HEK293 (cell line): ENCODE results near the gene PJVK.

ENCODE experiments used
- CTCF ChIA-PET: fragments of 350-600 bp; formaldehyde crosslinking; extraction: SDS; loops from one replicate; lab custom pipeline; 2021; ENCODE audit warnings: antibody characterized with exemption; lab: Yijun Ruan, JAX
- POLR2A ChIA-PET: fragments of 300-600 bp; formaldehyde crosslinking; extraction: SDS; loops from one replicate; lab custom pipeline; 2020; ENCODE audit warnings: antibody characterized with exemption, inconsistent platforms; lab: Yijun Ruan, JAX
- H3K27ac ChIP-seq: fragments of 200-500 bp; sonication (Bioruptor generic); 2 replicates; pipeline ENCODE4 v1.5.1; 2014; ENCODE audit warnings: low read depth, low read length, control low read depth, inconsistent platforms; ENCODE audit errors: extremely low read depth
- H3K36me3 ChIP-seq, 2 experiments: fragments of 200-500 bp in 1 of 2; sonication (Bioruptor generic) in 1 of 2; 1 replicate in 1 of 2; 2 replicates in 1 of 2; pipeline ENCODE4 v1.5.1; 2014 to 2017; ENCODE audit warnings: inconsistent platforms in 2 of 2, low read length in 2 of 2; ENCODE audit not compliant: control insufficient read depth in 2 of 2, insufficient read depth in 1 of 2
- H3K4me1 ChIP-seq: fragments of 200-500 bp; sonication (Bioruptor generic); 2 replicates; pipeline ENCODE4 v1.5.1; 2014; ENCODE audit warnings: mild to moderate bottlenecking, low read length, inconsistent platforms; ENCODE audit not compliant: control insufficient read depth, insufficient read depth
- H3K4me3 ChIP-seq: 2 replicates; pipeline ENCODE4 v1.5.1; 2011; ENCODE audit warnings: low read depth, mild to moderate bottlenecking, control low read depth, low read length, moderate library complexity
- H3K9me3 ChIP-seq: fragments of 200-500 bp; sonication (Bioruptor generic); 2 replicates; pipeline ENCODE4 v1.5.1; 2014; ENCODE audit warnings: low read depth, low read length, inconsistent platforms; ENCODE audit not compliant: control insufficient read depth, insufficient read depth
- HOXD13 ChIP-seq: sonication (generic); formaldehyde crosslinking; IDR thresholded peaks from 2 replicates; pipeline ENCODE4 v1.8.0; 2022; ENCODE audit warnings: missing genetic modification reagents, borderline replicate concordance
- KLF10 ChIP-seq: fragments of 450-650 bp; IDR thresholded peaks from 2 replicates; pipeline ENCODE4 v1.5.1; 2018; ENCODE audit warnings: missing biosample characterization, mild to moderate bottlenecking, missing genetic modification characterization
- MEIS1 ChIP-seq: sonication (generic); formaldehyde crosslinking; IDR thresholded peaks from 2 replicates; pipeline ENCODE4 v1.8.1; 2022; ENCODE audit warnings: missing genetic modification reagents, mild to moderate bottlenecking, borderline replicate concordance
- MZF1 ChIP-seq: fragments of 450-650 bp; formaldehyde crosslinking; IDR thresholded peaks from 2 replicates; pipeline ENCODE4 v1.5.1; 2017; ENCODE audit warnings: missing biosample characterization, missing genetic modification characterization, borderline replicate concordance
- REPIN1 ChIP-seq: fragments of 450-650 bp; formaldehyde crosslinking; IDR thresholded peaks from 2 replicates; pipeline ENCODE4 v1.5.1; 2017; ENCODE audit warnings: missing biosample characterization, missing genetic modification characterization, low read depth
- SALL2 ChIP-seq: fragments of 450-650 bp; formaldehyde crosslinking; IDR thresholded peaks from 2 replicates; pipeline ENCODE4 v1.5.0; 2017; ENCODE audit warnings: missing biosample characterization, mild to moderate bottlenecking, missing genetic modification characterization, borderline replicate concordance
- SP3 ChIP-seq: fragments of 450-650 bp; formaldehyde crosslinking; IDR thresholded peaks from 2 replicates; pipeline ENCODE4 v1.5.1; 2016; ENCODE audit warnings: missing biosample characterization, missing genetic modification characterization
- WT1 ChIP-seq: fragments of 450-650 bp; formaldehyde crosslinking; IDR thresholded peaks from 2 replicates; pipeline ENCODE4 v1.5.1; 2016; ENCODE audit warnings: missing biosample characterization, missing genetic modification characterization
- ZBTB17 ChIP-seq: fragments of 450-650 bp; formaldehyde crosslinking; IDR thresholded peaks from 2 replicates; pipeline ENCODE4 v1.5.1; 2016; ENCODE audit warnings: missing biosample characterization, missing genetic modification characterization
- ZNF114 ChIP-seq: fragments of 450-650 bp; formaldehyde crosslinking; IDR thresholded peaks from 2 replicates; pipeline ENCODE4 v1.5.0; 2017; ENCODE audit warnings: missing biosample characterization, missing genetic modification characterization
- ZNF132 ChIP-seq: fragments of 450-650 bp; formaldehyde crosslinking; IDR thresholded peaks from 2 replicates; pipeline ENCODE4 v1.5.1; 2017; ENCODE audit warnings: missing biosample characterization, missing genetic modification characterization, borderline replicate concordance
- ZNF19 ChIP-seq: fragments of 450-650 bp; formaldehyde crosslinking; IDR thresholded peaks from 2 replicates; pipeline ENCODE4; 2016; ENCODE audit warnings: missing biosample characterization, missing genetic modification characterization, low read depth
- ZNF214 ChIP-seq: fragments of 450-650 bp; formaldehyde crosslinking; IDR thresholded peaks from 2 replicates; pipeline ENCODE4 v1.5.1; 2017; ENCODE audit warnings: missing biosample characterization, mild to moderate bottlenecking, missing genetic modification characterization, borderline replicate concordance
- ZNF223 ChIP-seq: fragments of 450-650 bp; formaldehyde crosslinking; IDR thresholded peaks from 2 replicates; pipeline ENCODE4 v1.5.1; 2016; ENCODE audit warnings: missing biosample characterization, missing genetic modification characterization
- ZNF24 ChIP-seq: fragments of 450-650 bp; formaldehyde crosslinking; IDR thresholded peaks from 2 replicates; pipeline ENCODE4 v1.5.1; 2016; ENCODE audit warnings: missing biosample characterization, missing genetic modification characterization
- ZNF37A ChIP-seq: fragments of 450-650 bp; IDR thresholded peaks from 2 replicates; pipeline ENCODE4 v1.5.1; 2018; ENCODE audit warnings: missing biosample characterization, missing genetic modification characterization
- ZNF394 ChIP-seq: fragments of 450-650 bp; formaldehyde crosslinking; IDR thresholded peaks from 2 replicates; pipeline ENCODE4 v1.5.1; 2016; ENCODE audit warnings: missing biosample characterization, missing genetic modification characterization, mild to moderate bottlenecking, moderate library complexity, borderline replicate concordance
- ZNF48 ChIP-seq: fragments of 450-650 bp; formaldehyde crosslinking; IDR thresholded peaks from 2 replicates; pipeline ENCODE4 v1.5.1; 2016; ENCODE audit warnings: missing biosample characterization, missing genetic modification characterization
- ZNF560 ChIP-seq: fragments of 450-650 bp; formaldehyde crosslinking; IDR thresholded peaks from 2 replicates; pipeline ENCODE4 v1.5.1; 2017; ENCODE audit warnings: missing biosample characterization, missing genetic modification characterization, borderline replicate concordance
- ZNF768 ChIP-seq: fragments of 450-650 bp; formaldehyde crosslinking; IDR thresholded peaks from 2 replicates; pipeline ENCODE4 v1.5.1; 2018; ENCODE audit warnings: missing biosample characterization, mild to moderate bottlenecking, missing genetic modification characterization
- ZNF791 ChIP-seq: fragments of 450-650 bp; formaldehyde crosslinking; IDR thresholded peaks from 2 replicates; pipeline ENCODE4 v1.5.1; 2016; ENCODE audit warnings: missing biosample characterization, missing genetic modification characterization
- ZSCAN23 ChIP-seq: fragments of 450-650 bp; formaldehyde crosslinking; IDR thresholded peaks from 2 replicates; pipeline ENCODE4 v1.5.1; 2016; ENCODE audit warnings: missing biosample characterization, missing genetic modification characterization
- TF ChIP-seq, protein P1 (sequence below): fragments of 450-650 bp; formaldehyde crosslinking; IDR thresholded peaks from 2 replicates; pipeline ENCODE4; 2016; ENCODE audit warnings: missing biosample characterization, missing genetic modification characterization
- TF ChIP-seq, protein P2 (sequence below): fragments of 450-650 bp; formaldehyde crosslinking; IDR thresholded peaks from 2 replicates; pipeline ENCODE4 v1.5.1; 2016; ENCODE audit warnings: missing biosample characterization, missing genetic modification characterization
- TF ChIP-seq, protein P3 (sequence below): fragments of 450-650 bp; formaldehyde crosslinking; IDR thresholded peaks from 2 replicates; pipeline ENCODE4 v1.5.1; 2016; ENCODE audit warnings: missing biosample characterization, missing genetic modification characterization
- TF ChIP-seq, protein P4 (sequence below): fragments of 450-650 bp; formaldehyde crosslinking; IDR thresholded peaks from 2 replicates; pipeline ENCODE4 v1.5.1; 2017; ENCODE audit warnings: missing biosample characterization, missing genetic modification characterization
- TF ChIP-seq, protein P5 (sequence below): fragments of 450-650 bp; formaldehyde crosslinking; IDR thresholded peaks from 2 replicates; pipeline ENCODE4 v1.5.1; 2016; ENCODE audit warnings: missing biosample characterization, missing genetic modification characterization
- TF ChIP-seq, protein P6 (sequence below): fragments of 450-650 bp; formaldehyde crosslinking; IDR thresholded peaks from 2 replicates; pipeline ENCODE4 v1.5.1; 2016; ENCODE audit warnings: missing biosample characterization, missing genetic modification characterization
- TF ChIP-seq, protein P7 (sequence below): fragments of 450-650 bp; formaldehyde crosslinking; IDR thresholded peaks from 2 replicates; pipeline ENCODE4 v1.5.1; 2016; ENCODE audit warnings: missing biosample characterization, missing genetic modification characterization

PJVK gene

DNA sequence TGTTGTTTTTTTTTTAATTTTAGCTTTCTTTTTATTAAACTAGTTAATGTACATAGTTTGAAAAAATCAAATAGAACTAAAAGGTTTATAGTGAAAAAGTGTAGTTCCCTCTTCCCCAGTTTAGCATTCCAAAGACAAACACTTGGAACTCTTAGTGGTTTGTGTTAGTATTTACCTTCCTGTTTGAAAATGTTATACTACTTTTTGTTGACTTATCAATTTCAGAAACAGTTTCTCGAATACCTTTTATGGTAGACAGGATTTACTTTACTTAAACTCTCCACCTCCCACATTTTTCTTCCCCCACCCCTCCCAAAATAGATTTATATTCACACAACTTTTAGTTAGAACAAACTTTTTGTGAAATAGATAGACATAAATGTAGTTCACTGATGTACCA lies 55.8 kb downstream of the PJVK start:
- H3K36me3 ChIP-seq = peaks cover 26 to 48% of the 10 kb centered on the region in 2 experiments
- TF ChIP-seq ZNF48 (tag by site-specific recombination) (no peak), KLF10 (tag by site-specific recombination) (no peak), SP3 (tag by site-specific recombination) (no peak), ZNF768 (tag by site-specific recombination) (no peak), ZNF791 (tag by site-specific recombination) (no peak), ZNF214 (tag by site-specific recombination) (no peak), ZNF37A (tag by site-specific recombination) (no peak), WT1 (tag by site-specific recombination) (no peak), ZNF394 (tag by site-specific recombination) (no peak), MEIS1 (no peak), ZNF114 (no peak)
- TF ChIP-seq, protein P1, sequence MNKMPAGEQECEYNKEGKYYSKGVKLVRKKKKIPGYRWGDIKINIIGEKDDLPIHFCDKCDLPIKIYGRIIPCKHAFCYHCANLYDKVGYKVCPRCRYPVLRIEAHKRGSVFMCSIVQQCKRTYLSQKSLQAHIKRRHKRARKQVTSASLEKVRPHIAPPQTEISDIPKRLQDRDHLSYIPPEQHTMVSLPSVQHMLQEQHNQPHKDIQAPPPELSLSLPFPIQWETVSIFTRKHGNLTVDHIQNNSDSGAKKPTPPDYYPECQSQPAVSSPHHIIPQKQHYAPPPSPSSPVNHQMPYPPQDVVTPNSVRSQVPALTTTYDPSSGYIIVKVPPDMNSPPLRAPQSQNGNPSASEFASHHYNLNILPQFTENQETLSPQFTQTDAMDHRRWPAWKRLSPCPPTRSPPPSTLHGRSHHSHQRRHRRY (tag by site-specific recombination) = no peak
- TF ChIP-seq, protein P2, sequence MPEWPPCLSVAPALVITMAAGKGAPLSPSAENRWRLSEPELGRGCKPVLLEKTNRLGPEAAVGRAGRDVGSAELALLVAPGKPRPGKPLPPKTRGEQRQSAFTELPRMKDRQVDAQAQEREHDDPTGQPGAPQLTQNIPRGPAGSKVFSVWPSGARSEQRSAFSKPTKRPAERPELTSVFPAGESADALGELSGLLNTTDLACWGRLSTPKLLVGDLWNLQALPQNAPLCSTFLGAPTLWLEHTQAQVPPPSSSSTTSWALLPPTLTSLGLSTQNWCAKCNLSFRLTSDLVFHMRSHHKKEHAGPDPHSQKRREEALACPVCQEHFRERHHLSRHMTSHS (tag by site-specific recombination) = no peak
- TF ChIP-seq, all 188 proteins: peak for 0
- no peak overlapping the region for H3K4me3 ChIP-seq
- CTCF ChIA-PET = interaction anchor here (1.5 kb wide), 1 partner anchor 16 kb away, joined by 6 read pairs; no protein-coding TSS in a partner anchor
- no peaks in the 10 kb centered on the region for H3K4me1 ChIP-seq
- no peak overlapping the region for H3K27ac ChIP-seq
- no peaks in the 10 kb centered on the region for H3K9me3 ChIP-seq
- POLR2A ChIA-PET = no interaction called here

DNA sequence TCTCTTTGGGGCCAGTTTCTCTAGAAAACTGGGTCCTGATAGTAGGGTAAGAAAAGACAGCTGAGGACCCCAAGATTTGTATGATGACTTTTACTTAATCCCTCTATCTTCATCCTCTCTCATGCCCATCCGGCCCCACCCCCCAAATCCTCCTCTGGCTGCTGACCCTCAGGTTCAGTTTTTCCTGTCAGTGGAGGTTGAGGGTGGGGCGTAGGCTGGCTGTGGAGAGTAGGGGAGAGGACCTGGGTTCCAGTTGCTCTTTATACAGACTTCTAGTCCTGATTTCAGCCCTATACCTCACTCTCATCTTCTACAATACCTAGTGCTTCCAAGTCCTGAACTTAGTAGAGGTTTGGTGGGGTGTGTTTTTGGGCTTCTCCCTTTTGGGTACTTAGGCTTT lies 57.5 kb downstream of the PJVK start:
- TF ChIP-seq ZNF223 (tag by site-specific recombination) (no peak), ZNF132 (no peak), SALL2 (tag by site-specific recombination) (no peak), ZNF19 (tag by site-specific recombination) (no peak), MZF1 (tag by site-specific recombination) (no peak), ZSCAN23 (tag by site-specific recombination) (no peak), ZNF560 (tag by site-specific recombination) (no peak), HOXD13 (CRISPR knock-in tag) (no peak), REPIN1 (tag by site-specific recombination) (no peak), ZNF24 (no peak), ZBTB17 (tag by site-specific recombination) (no peak)
- TF ChIP-seq, protein P3, sequence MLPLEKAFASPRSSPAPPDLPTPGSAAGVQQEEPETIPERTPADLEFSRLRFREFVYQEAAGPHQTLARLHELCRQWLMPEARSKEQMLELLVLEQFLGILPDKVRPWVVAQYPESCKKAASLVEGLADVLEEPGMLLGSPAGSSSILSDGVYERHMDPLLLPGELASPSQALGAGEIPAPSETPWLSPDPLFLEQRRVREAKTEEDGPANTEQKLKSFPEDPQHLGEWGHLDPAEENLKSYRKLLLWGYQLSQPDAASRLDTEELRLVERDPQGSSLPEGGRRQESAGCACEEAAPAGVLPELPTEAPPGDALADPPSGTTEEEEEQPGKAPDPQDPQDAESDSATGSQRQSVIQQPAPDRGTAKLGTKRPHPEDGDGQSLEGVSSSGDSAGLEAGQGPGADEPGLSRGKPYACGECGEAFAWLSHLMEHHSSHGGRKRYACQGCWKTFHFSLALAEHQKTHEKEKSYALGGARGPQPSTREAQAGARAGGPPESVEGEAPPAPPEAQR (tag by site-specific recombination) = no peak
- TF ChIP-seq, protein P4, sequence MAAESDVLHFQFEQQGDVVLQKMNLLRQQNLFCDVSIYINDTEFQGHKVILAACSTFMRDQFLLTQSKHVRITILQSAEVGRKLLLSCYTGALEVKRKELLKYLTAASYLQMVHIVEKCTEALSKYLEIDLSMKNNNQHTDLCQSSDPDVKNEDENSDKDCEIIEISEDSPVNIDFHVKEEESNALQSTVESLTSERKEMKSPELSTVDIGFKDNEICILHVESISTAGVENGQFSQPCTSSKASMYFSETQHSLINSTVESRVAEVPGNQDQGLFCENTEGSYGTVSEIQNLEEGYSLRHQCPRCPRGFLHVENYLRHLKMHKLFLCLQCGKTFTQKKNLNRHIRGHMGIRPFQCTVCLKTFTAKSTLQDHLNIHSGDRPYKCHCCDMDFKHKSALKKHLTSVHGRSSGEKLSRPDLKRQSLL (tag by site-specific recombination) = no peak
- TF ChIP-seq, protein P5, sequence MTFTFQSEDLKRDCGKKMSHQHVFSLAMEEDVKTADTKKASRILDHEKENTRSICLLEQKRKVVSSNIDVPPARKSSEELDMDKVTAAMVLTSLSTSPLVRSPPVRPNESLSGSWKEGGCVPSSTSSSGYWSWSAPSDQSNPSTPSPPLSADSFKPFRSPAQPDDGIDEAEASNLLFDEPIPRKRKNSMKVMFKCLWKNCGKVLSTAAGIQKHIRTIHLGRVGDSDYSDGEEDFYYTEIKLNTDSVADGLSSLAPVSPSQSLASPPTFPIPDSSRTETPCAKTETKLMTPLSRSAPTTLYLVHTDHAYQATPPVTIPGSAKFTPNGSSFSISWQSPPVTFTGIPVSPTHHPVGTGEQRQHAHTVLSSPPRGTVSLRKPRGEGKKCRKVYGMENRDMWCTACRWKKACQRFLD (tag by site-specific recombination) = no peak
- TF ChIP-seq, protein P6, sequence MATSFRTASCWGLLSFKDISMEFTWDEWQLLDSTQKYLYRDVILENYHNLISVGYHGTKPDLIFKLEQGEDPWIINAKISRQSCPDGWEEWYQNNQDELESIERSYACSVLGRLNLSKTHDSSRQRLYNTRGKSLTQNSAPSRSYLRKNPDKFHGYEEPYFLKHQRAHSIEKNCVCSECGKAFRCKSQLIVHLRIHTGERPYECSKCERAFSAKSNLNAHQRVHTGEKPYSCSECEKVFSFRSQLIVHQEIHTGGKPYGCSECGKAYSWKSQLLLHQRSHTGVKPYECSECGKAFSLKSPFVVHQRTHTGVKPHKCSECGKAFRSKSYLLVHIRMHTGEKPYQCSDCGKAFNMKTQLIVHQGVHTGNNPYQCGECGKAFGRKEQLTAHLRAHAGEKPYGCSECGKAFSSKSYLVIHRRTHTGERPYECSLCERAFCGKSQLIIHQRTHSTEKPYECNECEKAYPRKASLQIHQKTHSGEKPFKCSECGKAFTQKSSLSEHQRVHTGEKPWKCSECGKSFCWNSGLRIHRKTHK (tag by site-specific recombination) = no peak
- TF ChIP-seq, protein P7, sequence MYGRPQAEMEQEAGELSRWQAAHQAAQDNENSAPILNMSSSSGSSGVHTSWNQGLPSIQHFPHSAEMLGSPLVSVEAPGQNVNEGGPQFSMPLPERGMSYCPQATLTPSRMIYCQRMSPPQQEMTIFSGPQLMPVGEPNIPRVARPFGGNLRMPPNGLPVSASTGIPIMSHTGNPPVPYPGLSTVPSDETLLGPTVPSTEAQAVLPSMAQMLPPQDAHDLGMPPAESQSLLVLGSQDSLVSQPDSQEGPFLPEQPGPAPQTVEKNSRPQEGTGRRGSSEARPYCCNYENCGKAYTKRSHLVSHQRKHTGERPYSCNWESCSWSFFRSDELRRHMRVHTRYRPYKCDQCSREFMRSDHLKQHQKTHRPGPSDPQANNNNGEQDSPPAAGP = no peak
- no peaks in the 10 kb centered on the region for H3K9me3 ChIP-seq
- H3K27ac ChIP-seq = no peak overlapping the region
- POLR2A ChIA-PET = no interaction called here
- H3K36me3 ChIP-seq = peaks cover 9 to 31% of the 10 kb centered on the region in 2 experiments; a peak in 2 of 3 replicates
- CTCF ChIA-PET = interaction anchor here (0.7 kb wide), 2 partner anchors 11 to 20 kb away, joined by 3 to 4 read pairs; no protein-coding TSS in a partner anchor
- H3K4me3 ChIP-seq = no peak overlapping the region
- no peaks in the 10 kb centered on the region for H3K4me1 ChIP-seq
